NB4 (cell line): Measurements from ENCODE around the gene GPATCH8.

Source experiments
- DNase-seq: peaks from one replicate; pipeline ENCODE4 v3.0.0; 2010; ENCODE audit warnings: low read depth
- H3K4me3 ChIP-seq: one replicate; pipeline ENCODE4 v1.5.1; 2011; ENCODE audit warnings: mild to moderate bottlenecking, low read depth, low read length, moderate library complexity
- MYC ChIP-seq: IDR thresholded peaks from 2 replicates; pipeline ENCODE4 v1.6.1; 2011; ENCODE audit warnings: low read depth, low read length
- POLR2A ChIP-seq: IDR thresholded peaks from 2 replicates; pipeline ENCODE4 v1.6.1; 2011; ENCODE audit warnings: mild to moderate bottlenecking; ENCODE audit not compliant: insufficient read length; ENCODE audit errors: extremely low read depth
- TF ChIP-seq, protein P1 (sequence below): IDR thresholded peaks from 2 replicates; pipeline ENCODE4 v1.6.1; 2011; ENCODE audit warnings: low read depth, low read length
- TF ChIP-seq, protein P2 (sequence below): IDR thresholded peaks from one replicate; pipeline ENCODE4 v1.5.1; 2012; ENCODE audit warnings: low read depth, low read length

Gene GPATCH8

DNA sequence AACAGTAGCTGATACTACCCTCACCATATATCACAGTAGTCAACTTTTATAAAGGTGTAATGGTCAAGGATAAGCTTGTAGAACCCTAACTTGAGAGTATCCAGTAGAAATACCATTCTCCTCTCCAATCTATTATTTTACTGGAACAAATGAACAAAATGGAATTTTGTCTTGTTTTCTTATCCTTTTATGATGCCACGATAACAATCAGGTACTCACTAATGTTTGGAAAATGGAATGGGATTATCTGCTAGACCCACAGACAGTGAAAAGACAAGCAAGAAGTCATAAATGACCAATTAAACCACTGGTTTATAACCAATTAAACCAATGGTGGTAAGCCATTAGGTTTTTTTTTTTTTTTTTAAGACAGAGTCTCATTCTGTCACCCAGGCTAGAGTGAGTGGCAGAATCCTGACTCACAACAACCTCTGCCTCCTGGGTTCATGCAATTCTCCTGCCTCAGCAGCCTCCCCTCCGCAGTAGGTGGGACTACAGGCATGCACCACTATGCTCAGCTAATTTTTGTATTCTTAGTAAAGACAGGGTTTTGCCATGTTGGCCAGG is 10.4 kb downstream of the GPATCH8 start:
- TF ChIP-seq, protein P1, sequence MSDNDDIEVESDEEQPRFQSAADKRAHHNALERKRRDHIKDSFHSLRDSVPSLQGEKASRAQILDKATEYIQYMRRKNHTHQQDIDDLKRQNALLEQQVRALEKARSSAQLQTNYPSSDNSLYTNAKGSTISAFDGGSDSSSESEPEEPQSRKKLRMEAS, result no peak
- TF ChIP-seq POLR2A, result no peak
- TF ChIP-seq MYC, result no peak
- TF ChIP-seq, protein P2, sequence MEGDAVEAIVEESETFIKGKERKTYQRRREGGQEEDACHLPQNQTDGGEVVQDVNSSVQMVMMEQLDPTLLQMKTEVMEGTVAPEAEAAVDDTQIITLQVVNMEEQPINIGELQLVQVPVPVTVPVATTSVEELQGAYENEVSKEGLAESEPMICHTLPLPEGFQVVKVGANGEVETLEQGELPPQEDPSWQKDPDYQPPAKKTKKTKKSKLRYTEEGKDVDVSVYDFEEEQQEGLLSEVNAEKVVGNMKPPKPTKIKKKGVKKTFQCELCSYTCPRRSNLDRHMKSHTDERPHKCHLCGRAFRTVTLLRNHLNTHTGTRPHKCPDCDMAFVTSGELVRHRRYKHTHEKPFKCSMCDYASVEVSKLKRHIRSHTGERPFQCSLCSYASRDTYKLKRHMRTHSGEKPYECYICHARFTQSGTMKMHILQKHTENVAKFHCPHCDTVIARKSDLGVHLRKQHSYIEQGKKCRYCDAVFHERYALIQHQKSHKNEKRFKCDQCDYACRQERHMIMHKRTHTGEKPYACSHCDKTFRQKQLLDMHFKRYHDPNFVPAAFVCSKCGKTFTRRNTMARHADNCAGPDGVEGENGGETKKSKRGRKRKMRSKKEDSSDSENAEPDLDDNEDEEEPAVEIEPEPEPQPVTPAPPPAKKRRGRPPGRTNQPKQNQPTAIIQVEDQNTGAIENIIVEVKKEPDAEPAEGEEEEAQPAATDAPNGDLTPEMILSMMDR, result no peak
- DNase-seq, result no peak
- H3K4me3 ChIP-seq, result no peak overlapping the region

DNA sequence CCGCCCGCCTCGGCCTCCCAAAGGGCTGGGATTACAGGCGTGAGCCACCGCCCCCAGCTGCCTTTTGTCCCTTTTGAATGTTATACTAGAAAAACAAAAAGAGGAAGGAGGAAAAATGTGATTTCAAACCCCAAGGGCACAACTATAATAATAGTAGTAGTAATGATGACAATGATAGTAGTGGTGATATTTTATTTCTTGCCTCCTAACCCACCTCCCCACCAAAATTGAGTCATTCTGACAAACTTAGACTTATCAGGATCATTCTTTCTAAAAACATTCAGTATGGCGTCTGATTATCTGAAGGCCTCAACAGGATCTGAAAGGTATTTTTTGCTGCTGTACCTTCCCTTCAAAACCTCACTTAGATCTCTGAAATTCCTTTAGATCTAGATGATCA is 13.6 kb downstream of the GPATCH8 start:
- no peak for DNase-seq
- no peak overlapping the region for H3K4me3 ChIP-seq
- TF ChIP-seq, protein P1, result no peak
- TF ChIP-seq POLR2A (no peak), MYC (no peak)
- TF ChIP-seq, protein P2, result no peak

DNA sequence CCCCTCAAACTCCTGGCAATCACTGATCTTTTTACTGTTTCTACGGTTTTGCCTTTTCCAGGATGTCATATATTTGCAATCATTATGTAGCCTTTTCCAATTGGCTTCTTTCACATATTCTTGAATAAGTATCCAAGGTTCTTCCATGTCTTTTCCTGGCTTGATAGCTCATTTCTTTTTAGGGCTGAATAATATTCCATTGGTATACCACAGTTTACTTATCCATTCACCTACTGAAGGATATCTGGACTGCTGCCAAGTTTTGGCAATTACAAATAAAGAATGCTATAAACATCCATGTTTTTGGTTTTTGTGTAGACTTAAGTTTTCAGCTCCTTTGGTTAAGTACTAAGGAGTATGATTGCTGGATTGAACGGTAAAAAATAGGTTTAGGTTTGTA is 16.0 kb downstream of the GPATCH8 start:
- H3K4me3 ChIP-seq, result no peak overlapping the region
- no peak for DNase-seq
- TF ChIP-seq MYC (no peak), POLR2A (no peak)
- TF ChIP-seq, protein P1, result no peak
- TF ChIP-seq, protein P2, result no peak

DNA sequence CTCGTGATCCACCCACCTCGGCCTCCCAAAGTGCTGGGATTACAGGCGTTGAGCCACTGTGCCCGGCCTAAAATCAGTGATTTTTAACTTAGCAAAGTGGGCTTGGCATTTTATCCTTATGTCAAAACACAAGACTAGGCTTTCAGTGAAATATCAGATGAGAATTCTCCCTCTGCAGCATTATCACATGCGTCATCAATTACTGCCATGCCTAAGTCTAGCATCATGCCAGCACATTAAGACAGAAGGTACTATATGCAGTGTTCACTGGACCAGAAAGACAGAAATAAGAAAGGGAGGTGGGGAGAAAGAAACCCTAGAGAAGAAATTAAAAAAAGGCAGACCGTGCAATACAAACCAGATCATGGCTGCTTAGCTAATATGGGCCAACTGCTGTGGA is 29.8 kb downstream of the GPATCH8 start:
- TF ChIP-seq, protein P1, result no peak
- TF ChIP-seq MYC (no peak), POLR2A (no peak)
- TF ChIP-seq, protein P2, result no peak
- DNase-seq, result no peak
- no peak overlapping the region for H3K4me3 ChIP-seq

DNA sequence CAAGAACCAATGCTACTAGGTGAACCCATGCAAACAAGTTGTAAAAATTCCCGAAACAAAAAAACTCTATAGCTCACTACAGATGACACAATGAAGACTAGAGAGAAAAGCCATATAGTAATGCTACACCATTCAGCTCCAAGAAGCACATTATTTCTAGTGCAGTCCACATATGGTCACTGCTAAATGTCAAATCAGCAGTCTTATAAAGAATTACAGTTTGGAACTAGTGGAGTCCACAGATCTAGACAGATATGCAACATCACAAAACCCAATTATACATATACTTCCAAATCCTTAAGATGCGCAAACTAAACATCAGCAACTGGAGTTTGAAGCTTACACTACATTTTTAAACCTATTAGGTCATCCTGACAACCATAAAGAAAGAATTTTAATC is 33.5 kb downstream of the GPATCH8 start:
- DNase-seq, result no peak
- no peak overlapping the region for H3K4me3 ChIP-seq
- TF ChIP-seq POLR2A, result no peak
- TF ChIP-seq, protein P2, result no peak

DNA sequence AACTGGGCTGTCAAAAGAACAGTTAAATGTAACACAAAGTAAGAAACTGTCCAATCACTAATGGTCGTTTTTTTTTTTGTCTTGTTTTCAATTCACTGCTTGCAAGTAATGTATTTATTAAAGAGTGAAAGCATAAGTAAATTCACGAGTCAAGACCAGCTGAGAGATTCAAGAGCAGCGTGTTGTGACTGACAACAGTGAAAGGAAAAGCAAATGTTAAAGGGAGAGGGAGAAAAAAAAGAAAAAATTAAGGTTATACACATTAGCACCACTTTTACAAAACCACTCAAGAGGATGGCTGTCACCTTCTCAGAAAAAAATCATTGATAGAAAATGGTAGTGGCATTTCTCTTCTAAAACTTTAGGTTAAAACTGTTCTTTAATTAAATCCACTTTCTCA is 36.1 kb downstream of the GPATCH8 start:
- no peak for TF ChIP-seq POLR2A
- TF ChIP-seq, protein P2, result no peak
- TF ChIP-seq, protein P1, result no peak
- no peak for TF ChIP-seq MYC
- no peak for DNase-seq
- no peak overlapping the region for H3K4me3 ChIP-seq
